ENCODE data around the gene POLR3K. TPM values are rescaled to one million over a fixed set of nuclear protein-coding genes. Genes with fewer than 3 reads are reported as not detected.

Gene POLR3K
- total and polyA plus RNA-seq, 11 donors = 4.1 to 20.3 (median 11.5) TPM

GRCh38 chr16:83781-84615, 30.6 kb upstream of the POLR3K start:
- no peaks in the 10 kb centered on the region for H3K9me3 ChIP-seq
- DNase-seq (peak in 1 of 5 donors; percentile 60), ATAC-seq (peak in 3 of 4 donors; percentile 13 to 46 (median 32))
- no peak overlapping the region for H3K4me3 ChIP-seq
- TF ChIP-seq CTCF (IDR thresholded peaks at IDR 0.05) = no peak
- TF ChIP-seq POLR2A (IDR thresholded peaks at IDR 0.05) = no peak
- H3K27ac ChIP-seq = peak overlapping the region in 11 of 12 donors; percentile 61 to 81 (median 73)
- H3K27me3 ChIP-seq = no peaks in the 10 kb centered on the region
- intact Hi-C loops (cut with DNase I) = no loop called here
- H3K4me1 ChIP-seq = peaks cover 7 to 46% (median 32%) of the 10 kb centered on the region in 12 donors
- H3K36me3 ChIP-seq = peaks cover 0 to 58% (median 54%) of the 10 kb centered on the region in 9 donors
- 42 to 45% (median 43%) methylated on average over 16 to 21 of the region's 21 CpGs for WGBS, 4 donors

- no peak for DNase-seq
Observed at GRCh38 chr16:83060-83603, 29.7 kb upstream of the POLR3K start.

DNA sequence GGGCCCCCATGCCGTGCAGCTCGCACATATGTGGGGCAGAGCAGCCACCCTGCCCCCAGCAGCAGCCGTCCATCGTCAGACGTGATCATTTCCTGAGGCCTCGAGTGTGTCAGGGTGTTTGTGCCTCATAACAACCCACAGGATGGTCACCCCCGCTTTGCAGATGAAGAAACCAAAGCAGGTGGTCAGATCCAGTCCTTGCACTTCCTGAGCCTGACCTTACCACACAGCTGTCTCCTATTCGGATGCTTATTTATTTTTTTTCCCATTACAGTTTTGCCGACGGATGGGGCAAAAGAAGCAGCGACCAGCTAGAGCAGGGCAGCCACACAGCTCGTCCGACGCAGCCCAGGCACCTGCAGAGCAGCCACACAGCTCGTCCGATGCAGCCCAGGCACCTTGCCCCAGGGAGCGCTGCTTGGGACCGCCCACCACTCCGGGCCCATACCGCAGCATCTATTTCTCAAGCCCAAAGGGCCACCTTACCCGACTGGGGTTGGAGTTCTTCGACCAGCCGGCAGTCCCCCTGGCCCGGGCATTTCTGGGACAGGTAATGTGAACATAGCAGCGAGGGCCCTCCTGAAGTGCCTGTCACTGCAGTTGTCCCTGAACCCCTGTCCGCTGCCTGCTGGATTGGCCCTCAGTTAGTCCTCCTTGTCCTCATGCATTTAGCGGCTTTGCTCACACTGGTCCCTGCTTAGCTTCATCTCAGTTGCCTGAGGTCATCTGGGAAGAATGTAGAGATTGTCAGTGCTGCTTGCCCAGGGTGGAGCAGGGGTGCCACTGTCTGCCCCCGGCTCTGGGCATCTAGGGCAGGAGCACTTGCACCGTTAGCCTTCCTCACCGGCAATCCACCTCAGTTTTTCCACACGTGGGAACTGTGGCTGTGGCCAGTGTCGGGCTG, 26.0 kb upstream of the POLR3K start:
- Histone ChIP-seq H3K4me1 (peaks cover 7 to 64% (median 52%) of the 10 kb centered on the region in 12 donors), H3K27me3 (no peaks in the 10 kb centered on the region), H3K4me3 (peak overlapping the region in 9 of 12 donors; percentile 61 to 99 (median 87)), H3K36me3 (peaks cover 0 to 22% (median 13%) of the 10 kb centered on the region in 9 donors), H3K27ac (peak overlapping the region in 11 of 12 donors; percentile 95 to 99 (median 97)), H3K9me3 (no peaks in the 10 kb centered on the region)
- no peak for DNase-seq
- intact Hi-C loops (cut with DNase I) = no loop called here
- 77 to 81% (median 79%) methylated on average over 27 to 32 of the region's 32 CpGs for WGBS, 4 donors
- no peak for ATAC-seq
- no peak for TF ChIP-seq POLR2A (IDR thresholded peaks at IDR 0.05)
- no peak for TF ChIP-seq CTCF (IDR thresholded peaks at IDR 0.05)

More at GRCh38 chr16:83060-83603, 29.7 kb upstream of the POLR3K start:
- Histone ChIP-seq H3K9me3 (no peaks in the 10 kb centered on the region), H3K36me3 (peaks cover 0 to 50% (median 45%) of the 10 kb centered on the region in 9 donors), H3K4me1 (peaks cover 7 to 51% (median 36%) of the 10 kb centered on the region in 12 donors), H3K27ac (peak overlapping the region in 1 of 12 donors; percentile 81), H3K27me3 (no peaks in the 10 kb centered on the region), H3K4me3 (no peak overlapping the region)
- intact Hi-C loops (cut with DNase I) = no loop called here
- ATAC-seq = no peak
- 93 to 96% (median 95%) methylated on average over 26 to 31 of the region's 31 CpGs for WGBS, 4 donors
- TF ChIP-seq POLR2A (IDR thresholded peaks at IDR 0.05) (no peak), CTCF (IDR thresholded peaks at IDR 0.05) (no peak)
